ENCODE results near the gene PLB1. TPM values are rescaled to one million over a fixed set of nuclear protein-coding genes. Genes with fewer than 3 reads are reported as not detected.

Gene PLB1
- polyA plus RNA-seq, 10 donors = 1.6 to 3.6 (median 2.3) TPM

- no peak for DNase-seq
Observed at GRCh38 chr2:28505361-28505760, 9.5 kb downstream of the PLB1 start.

GRCh38 chr2:28506112-28506910, 10.5 kb downstream of the PLB1 start:
- no peak for DNase-seq

- no peak for DNase-seq
Observed at GRCh38 chr2:28507796-28508764, 12.2 kb downstream of the PLB1 start.

- no peak for DNase-seq
Observed at GRCh38 chr2:28509361-28509760, 13.5 kb downstream of the PLB1 start.

- DNase-seq = no peak
Observed at GRCh38 chr2:28510184-28510583, 14.3 kb downstream of the PLB1 start.

GRCh38 chr2:28511871-28512606, 16.2 kb downstream of the PLB1 start:
- DNase-seq = no peak

GRCh38 chr2:28512607-28512965, 16.7 kb downstream of the PLB1 start:
- no peak for DNase-seq

- DNase-seq = no peak
Observed at GRCh38 chr2:28513097-28513496, 17.2 kb downstream of the PLB1 start.

GRCh38 chr2:28515176-28515751, 19.4 kb downstream of the PLB1 start:
- DNase-seq = no peak

GRCh38 chr2:28516430-28516829, 20.6 kb downstream of the PLB1 start:
- DNase-seq = no peak

- DNase-seq = no peak
Observed at GRCh38 chr2:28516950-28517349, 21.1 kb downstream of the PLB1 start.

- no peak for DNase-seq
Observed at GRCh38 chr2:28521663-28522062, 25.8 kb downstream of the PLB1 start.

GRCh38 chr2:28522481-28522880, 26.6 kb downstream of the PLB1 start:
- no peak for DNase-seq

- no peak for DNase-seq
Observed at GRCh38 chr2:28523902-28524301, 28.0 kb downstream of the PLB1 start.

GRCh38 chr2:28525481-28525880, 29.6 kb downstream of the PLB1 start:
- DNase-seq = no peak

- no peak for DNase-seq
Observed at GRCh38 chr2:28526527-28527132, 30.8 kb downstream of the PLB1 start.

GRCh38 chr2:28527196-28527595, 31.3 kb downstream of the PLB1 start:
- peak in 1 of 3 donors; percentile 46 for DNase-seq

- peak in 2 of 3 donors; percentile 35 to 61 for DNase-seq
Observed at GRCh38 chr2:28528206-28528605, 32.3 kb downstream of the PLB1 start.

GRCh38 chr2:28530782-28531181, 34.9 kb downstream of the PLB1 start:
- no peak for DNase-seq

- DNase-seq = no peak
Observed at GRCh38 chr2:28532399-28532798, 36.5 kb downstream of the PLB1 start.

- DNase-seq = no peak
Observed at GRCh38 chr2:28533044-28533680, 37.3 kb downstream of the PLB1 start.

All from muscle of back (tissue), 11 donors.